Activated CD8-positive, alpha-beta memory T cell treated with anti-CD3 and anti-CD28 coated beads, Interleukin-2, amount 50 U/mL, for 4 hours (primary cell): ENCODE measurements around the gene RFK.
"Not testable (repeated sequence)": the region's sequence is repeated elsewhere in the genome, so short reads cannot be mapped to it uniquely, and the experiment has no call there.

ENCODE experiments used
- DNase-seq: peaks from one replicate; pipeline ENCODE4 v3.0.0-alpha.2; 2020

RFK gene

GRCh38 chr9:76369583-76369982 is 24.6 kb downstream of the RFK start:
- DNase-seq, result no peak

GRCh38 chr9:76366275-76366674 is 28.0 kb downstream of the RFK start:
- DNase-seq, result no peak

GRCh38 chr9:76365028-76365427 is 29.2 kb downstream of the RFK start:
- DNase-seq, result no peak

GRCh38 chr9:76363032-76363395 is 31.2 kb downstream of the RFK start:
- DNase-seq, result no peak

- DNase-seq, result not testable (repeated sequence)
These were observed 31.7 kb downstream of the RFK start for GRCh38 chr9:76362332-76363031.

- no peak for DNase-seq
These were observed 34.5 kb downstream of the RFK start for GRCh38 chr9:76359766-76360165.

- no peak for DNase-seq
These were observed 34.9 kb downstream of the RFK start for GRCh38 chr9:76359365-76359764.

- no peak for DNase-seq
These were observed 35.5 kb downstream of the RFK start for GRCh38 chr9:76358628-76359280.

- no peak for DNase-seq
These were observed 36.7 kb downstream of the RFK start for GRCh38 chr9:76357555-76357954.

GRCh38 chr9:76355886-76356285 is 38.3 kb downstream of the RFK start:
- no peak for DNase-seq

GRCh38 chr9:76354221-76354620 is 40.0 kb downstream of the RFK start:
- no peak for DNase-seq

- DNase-seq, result no peak
These were observed 40.9 kb downstream of the RFK start for GRCh38 chr9:76353280-76353679.

GRCh38 chr9:76352026-76352620 is 42.1 kb downstream of the RFK start:
- DNase-seq, result no peak

- DNase-seq, result no peak
These were observed 43.2 kb downstream of the RFK start for GRCh38 chr9:76351006-76351405.

- no peak for DNase-seq
These were observed 44.4 kb downstream of the RFK start for GRCh38 chr9:76349865-76350264.

GRCh38 chr9:76342858-76343257 is 51.4 kb downstream of the RFK start:
- no peak for DNase-seq

- DNase-seq, result no peak
These were observed 52.0 kb downstream of the RFK start for GRCh38 chr9:76342201-76342600.

- no peak for DNase-seq
These were observed 52.6 kb downstream of the RFK start for GRCh38 chr9:76341616-76342015.

- no peak for DNase-seq
These were observed 55.8 kb downstream of the RFK start for GRCh38 chr9:76338418-76338817.

GRCh38 chr9:76336027-76336426 is 58.2 kb downstream of the RFK start:
- DNase-seq, result no peak
